ENCODE results near the gene ANTXR1. TPM values are rescaled to one million over a fixed set of nuclear protein-coding genes. Genes with fewer than 3 reads are reported as not detected.

The ANTXR1 gene
- polyA plus RNA-seq, 1 donor, result 29.6 TPM

GRCh38 chr2:69216535-69217332 is 203.8 kb downstream of the ANTXR1 start:
- no peaks in the 10 kb centered on the region for H3K36me3 ChIP-seq (ENCODE audit: control insufficient read depth, insufficient read depth, low read length)
- DNase-seq, result peak in 1 of 2 donors; percentile 12
- H3K27ac ChIP-seq (ENCODE audit: low read length), result peak overlapping the region; percentile 10
- WGBS (ENCODE audit: insufficient coverage, low lambda C conversion rate), result no CpG with 5 or more reads among the region's 4 CpGs
- no peaks in the 10 kb centered on the region for H3K4me1 ChIP-seq (ENCODE audit: control insufficient read depth, insufficient read depth, low read length)
- H3K4me3 ChIP-seq (ENCODE audit: low read length), result no peak overlapping the region
- no peaks in the 10 kb centered on the region for H3K27me3 ChIP-seq (ENCODE audit: control insufficient read depth, insufficient read depth, low read length)
- no peaks in the 10 kb centered on the region for H3K9me3 ChIP-seq (ENCODE audit: control insufficient read depth, low read depth, low read length)

GRCh38 chr2:69217333-69218080 is 204.5 kb downstream of the ANTXR1 start:
- no peaks in the 10 kb centered on the region for H3K27me3 ChIP-seq (ENCODE audit: control insufficient read depth, insufficient read depth, low read length)
- WGBS (ENCODE audit: insufficient coverage, low lambda C conversion rate), result no CpG with 5 or more reads among the region's 4 CpGs
- no peak overlapping the region for H3K27ac ChIP-seq (ENCODE audit: low read length)
- H3K9me3 ChIP-seq (ENCODE audit: control insufficient read depth, low read depth, low read length), result no peaks in the 10 kb centered on the region
- no peaks in the 10 kb centered on the region for H3K4me1 ChIP-seq (ENCODE audit: control insufficient read depth, insufficient read depth, low read length)
- DNase-seq, result no peak
- H3K4me3 ChIP-seq (ENCODE audit: low read length), result no peak overlapping the region
- no peaks in the 10 kb centered on the region for H3K36me3 ChIP-seq (ENCODE audit: control insufficient read depth, insufficient read depth, low read length)

GRCh38 chr2:69221512-69221911 is 208.5 kb downstream of the ANTXR1 start:
- Histone ChIP-seq H3K4me1 (ENCODE audit: control insufficient read depth, insufficient read depth, low read length) (no peaks in the 10 kb centered on the region), H3K9me3 (ENCODE audit: control insufficient read depth, low read depth, low read length) (no peaks in the 10 kb centered on the region), H3K36me3 (ENCODE audit: control insufficient read depth, insufficient read depth, low read length) (no peaks in the 10 kb centered on the region), H3K27me3 (ENCODE audit: control insufficient read depth, insufficient read depth, low read length) (no peaks in the 10 kb centered on the region), H3K27ac (ENCODE audit: low read length) (no peak overlapping the region), H3K4me3 (ENCODE audit: low read length) (no peak overlapping the region)
- DNase-seq, result no peak

GRCh38 chr2:69221960-69222751 is 209.2 kb downstream of the ANTXR1 start:
- no peaks in the 10 kb centered on the region for H3K27me3 ChIP-seq (ENCODE audit: control insufficient read depth, insufficient read depth, low read length)
- 80% methylated on average over 1 of the region's 6 CpGs for WGBS (ENCODE audit: insufficient coverage, low lambda C conversion rate)
- no peak overlapping the region for H3K4me3 ChIP-seq (ENCODE audit: low read length)
- DNase-seq, result no peak
- no peaks in the 10 kb centered on the region for H3K36me3 ChIP-seq (ENCODE audit: control insufficient read depth, insufficient read depth, low read length)
- no peaks in the 10 kb centered on the region for H3K9me3 ChIP-seq (ENCODE audit: control insufficient read depth, low read depth, low read length)
- no peaks in the 10 kb centered on the region for H3K4me1 ChIP-seq (ENCODE audit: control insufficient read depth, insufficient read depth, low read length)
- no peak overlapping the region for H3K27ac ChIP-seq (ENCODE audit: low read length)

- no peaks in the 10 kb centered on the region for H3K36me3 ChIP-seq (ENCODE audit: control insufficient read depth, insufficient read depth, low read length)
- no peaks in the 10 kb centered on the region for H3K9me3 ChIP-seq (ENCODE audit: control insufficient read depth, low read depth, low read length)
- no peak overlapping the region for H3K4me3 ChIP-seq (ENCODE audit: low read length)
- no CpG with 5 or more reads among the region's 3 CpGs for WGBS (ENCODE audit: insufficient coverage, low lambda C conversion rate)
- H3K4me1 ChIP-seq (ENCODE audit: control insufficient read depth, insufficient read depth, low read length), result no peaks in the 10 kb centered on the region
- no peak for DNase-seq
- H3K27me3 ChIP-seq (ENCODE audit: control insufficient read depth, insufficient read depth, low read length), result no peaks in the 10 kb centered on the region
- no peak overlapping the region for H3K27ac ChIP-seq (ENCODE audit: low read length)
Measured at GRCh38 chr2:69222953-69223658, 210.1 kb downstream of the ANTXR1 start.

- H3K9me3 ChIP-seq (ENCODE audit: control insufficient read depth, low read depth, low read length), result no peaks in the 10 kb centered on the region
- H3K4me3 ChIP-seq (ENCODE audit: low read length), result no peak overlapping the region
- no peaks in the 10 kb centered on the region for H3K4me1 ChIP-seq (ENCODE audit: control insufficient read depth, insufficient read depth, low read length)
- no peak overlapping the region for H3K27ac ChIP-seq (ENCODE audit: low read length)
- WGBS (ENCODE audit: insufficient coverage, low lambda C conversion rate), result 100% methylated on average over 2 of the region's 6 CpGs
- no peaks in the 10 kb centered on the region for H3K36me3 ChIP-seq (ENCODE audit: control insufficient read depth, insufficient read depth, low read length)
- no peaks in the 10 kb centered on the region for H3K27me3 ChIP-seq (ENCODE audit: control insufficient read depth, insufficient read depth, low read length)
- DNase-seq, result no peak
Measured at GRCh38 chr2:69223759-69224511, 211.0 kb downstream of the ANTXR1 start.

GRCh38 chr2:69224512-69224837 is 211.5 kb downstream of the ANTXR1 start:
- no peaks in the 10 kb centered on the region for H3K27me3 ChIP-seq (ENCODE audit: control insufficient read depth, insufficient read depth, low read length)
- no peaks in the 10 kb centered on the region for H3K9me3 ChIP-seq (ENCODE audit: control insufficient read depth, low read depth, low read length)
- no peak overlapping the region for H3K27ac ChIP-seq (ENCODE audit: low read length)
- WGBS (ENCODE audit: insufficient coverage, low lambda C conversion rate), result no CpG with 5 or more reads among the region's 3 CpGs
- no peaks in the 10 kb centered on the region for H3K4me1 ChIP-seq (ENCODE audit: control insufficient read depth, insufficient read depth, low read length)
- no peak overlapping the region for H3K4me3 ChIP-seq (ENCODE audit: low read length)
- no peaks in the 10 kb centered on the region for H3K36me3 ChIP-seq (ENCODE audit: control insufficient read depth, insufficient read depth, low read length)
- DNase-seq, result no peak

- DNase-seq, result no peak
- Histone ChIP-seq H3K4me1 (ENCODE audit: control insufficient read depth, insufficient read depth, low read length) (no peaks in the 10 kb centered on the region), H3K36me3 (ENCODE audit: control insufficient read depth, insufficient read depth, low read length) (no peaks in the 10 kb centered on the region), H3K27ac (ENCODE audit: low read length) (no peak overlapping the region), H3K9me3 (ENCODE audit: control insufficient read depth, low read depth, low read length) (no peaks in the 10 kb centered on the region), H3K4me3 (ENCODE audit: low read length) (no peak overlapping the region), H3K27me3 (ENCODE audit: control insufficient read depth, insufficient read depth, low read length) (no peaks in the 10 kb centered on the region)
- WGBS (ENCODE audit: insufficient coverage, low lambda C conversion rate), result no CpG with 5 or more reads among the region's 2 CpGs
Measured at GRCh38 chr2:69225933-69226332, 213.0 kb downstream of the ANTXR1 start.

GRCh38 chr2:69226903-69227302 is 213.9 kb downstream of the ANTXR1 start:
- no CpG with 5 or more reads among the region's 3 CpGs for WGBS (ENCODE audit: insufficient coverage, low lambda C conversion rate)
- no peak for DNase-seq
- H3K27ac ChIP-seq (ENCODE audit: low read length), result no peak overlapping the region
- H3K4me1 ChIP-seq (ENCODE audit: control insufficient read depth, insufficient read depth, low read length), result no peaks in the 10 kb centered on the region
- no peaks in the 10 kb centered on the region for H3K36me3 ChIP-seq (ENCODE audit: control insufficient read depth, insufficient read depth, low read length)
- H3K27me3 ChIP-seq (ENCODE audit: control insufficient read depth, insufficient read depth, low read length), result no peaks in the 10 kb centered on the region
- no peaks in the 10 kb centered on the region for H3K9me3 ChIP-seq (ENCODE audit: control insufficient read depth, low read depth, low read length)
- no peak overlapping the region for H3K4me3 ChIP-seq (ENCODE audit: low read length)
